ENCODE results near the gene THOP1. TPM values are rescaled to one million over a fixed set of nuclear protein-coding genes. Genes with fewer than 3 reads are reported as not detected.

The THOP1 gene
- total RNA-seq, 1 donor from 2014 or later, result 29.3 TPM

GRCh38 chr19:2837430-2837829, 52.1 kb downstream of the THOP1 start:
- ATAC-seq (no peak), DNase-seq (no peak)
- Histone ChIP-seq H3K36me3 (peaks cover 10% of the 10 kb centered on the region), H3K9me3 (peaks cover 36% of the 10 kb centered on the region), H3K27ac (no peak overlapping the region), H3K4me3 (no peak overlapping the region), H3K4me1 (peaks cover 4% of the 10 kb centered on the region), H3K27me3 (no peaks in the 10 kb centered on the region)
- TF ChIP-seq, protein P1, sequence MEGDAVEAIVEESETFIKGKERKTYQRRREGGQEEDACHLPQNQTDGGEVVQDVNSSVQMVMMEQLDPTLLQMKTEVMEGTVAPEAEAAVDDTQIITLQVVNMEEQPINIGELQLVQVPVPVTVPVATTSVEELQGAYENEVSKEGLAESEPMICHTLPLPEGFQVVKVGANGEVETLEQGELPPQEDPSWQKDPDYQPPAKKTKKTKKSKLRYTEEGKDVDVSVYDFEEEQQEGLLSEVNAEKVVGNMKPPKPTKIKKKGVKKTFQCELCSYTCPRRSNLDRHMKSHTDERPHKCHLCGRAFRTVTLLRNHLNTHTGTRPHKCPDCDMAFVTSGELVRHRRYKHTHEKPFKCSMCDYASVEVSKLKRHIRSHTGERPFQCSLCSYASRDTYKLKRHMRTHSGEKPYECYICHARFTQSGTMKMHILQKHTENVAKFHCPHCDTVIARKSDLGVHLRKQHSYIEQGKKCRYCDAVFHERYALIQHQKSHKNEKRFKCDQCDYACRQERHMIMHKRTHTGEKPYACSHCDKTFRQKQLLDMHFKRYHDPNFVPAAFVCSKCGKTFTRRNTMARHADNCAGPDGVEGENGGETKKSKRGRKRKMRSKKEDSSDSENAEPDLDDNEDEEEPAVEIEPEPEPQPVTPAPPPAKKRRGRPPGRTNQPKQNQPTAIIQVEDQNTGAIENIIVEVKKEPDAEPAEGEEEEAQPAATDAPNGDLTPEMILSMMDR (IDR thresholded peaks at IDR 0.05), result no peak
- intact Hi-C loops (cut with DNase I), result no loop called here

GRCh38 chr19:2840794-2841791, 55.8 kb downstream of the THOP1 start, which contains the start of gene ZNF555:
TSS of gene ZNF555 (plus strand) at chr19:2841475. CDS start at chr19:2841573, 98 bp downstream.
- DNase-seq (peak; percentile 100), ATAC-seq (peak; percentile 99)
- Histone ChIP-seq H3K9me3 (peaks cover under 1% of the 10 kb centered on the region), H3K27ac (peak within 1 kb of the TSS; percentile 93), H3K4me1 (peaks cover 10% of the 10 kb centered on the region), H3K27me3 (no peaks in the 10 kb centered on the region), H3K4me3 (peak within 1 kb of the TSS; percentile 86), H3K36me3 (no peaks in the 10 kb centered on the region)
- intact Hi-C loops (cut with DNase I), result no loop called here
- TF ChIP-seq, protein P1 (IDR thresholded peaks at IDR 0.05), result peak; percentile 54

GRCh38 chr19:2841855-2842574, 56.7 kb downstream of the THOP1 start:
- TF ChIP-seq, protein P1 (IDR thresholded peaks at IDR 0.05), result no peak
- ATAC-seq (peak; percentile 1), DNase-seq (no peak)
- peak overlapping the region; percentile 93 for H3K27ac ChIP-seq
- intact Hi-C loops (cut with DNase I), result no loop called here
- H3K4me3 ChIP-seq, result peak overlapping the region; percentile 86
- no peaks in the 10 kb centered on the region for H3K9me3 ChIP-seq
- no peaks in the 10 kb centered on the region for H3K27me3 ChIP-seq
- H3K4me1 ChIP-seq, result peaks cover 10% of the 10 kb centered on the region
- H3K36me3 ChIP-seq, result no peaks in the 10 kb centered on the region

DNA sequence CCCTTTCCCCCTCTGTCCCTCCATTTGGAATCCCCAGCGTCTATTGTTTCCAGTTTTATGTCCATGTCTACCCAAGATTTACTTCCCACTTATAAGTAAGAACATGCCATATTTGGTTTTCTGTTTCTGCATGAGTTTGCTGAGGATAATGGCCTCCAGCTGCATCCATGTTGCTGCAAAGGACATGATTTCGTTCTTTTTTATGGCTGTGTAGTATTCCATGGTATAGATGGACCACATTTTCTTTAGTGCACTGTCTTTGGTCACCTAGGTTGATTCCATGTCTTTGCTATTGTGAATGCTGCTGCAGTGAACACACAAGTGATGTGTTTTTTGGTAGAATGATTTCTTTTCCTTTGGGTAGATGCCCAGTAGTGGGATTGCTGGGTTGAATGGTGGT, 59.8 kb downstream of the THOP1 start:
- Histone ChIP-seq H3K4me1 (peaks cover 10% of the 10 kb centered on the region), H3K27me3 (no peaks in the 10 kb centered on the region), H3K9me3 (no peaks in the 10 kb centered on the region), H3K27ac (no peak overlapping the region), H3K4me3 (no peak overlapping the region), H3K36me3 (no peaks in the 10 kb centered on the region)
- TF ChIP-seq, protein P1 (IDR thresholded peaks at IDR 0.05), result no peak
- intact Hi-C loops (cut with DNase I), result no loop called here
- no peak for ATAC-seq
- DNase-seq, result no peak

GRCh38 chr19:2846180-2846894, 61.0 kb downstream of the THOP1 start:
- Histone ChIP-seq H3K9me3 (no peaks in the 10 kb centered on the region), H3K4me1 (peaks cover 10% of the 10 kb centered on the region), H3K4me3 (no peak overlapping the region), H3K36me3 (peaks cover 6% of the 10 kb centered on the region), H3K27ac (no peak overlapping the region), H3K27me3 (no peaks in the 10 kb centered on the region)
- DNase-seq (no peak), ATAC-seq (no peak)
- intact Hi-C loops (cut with DNase I), result no loop called here
- TF ChIP-seq, protein P1 (IDR thresholded peaks at IDR 0.05), result no peak

All from upper lobe of right lung (tissue), 1 donor.